ENCODE data around the gene PADI1. TPM values are rescaled to one million over a fixed set of nuclear protein-coding genes. Genes with fewer than 3 reads are reported as not detected.

PADI1 gene
- total and polyA plus RNA-seq, 2 of the 8 experiments (the other 6 are each of a cell fraction or from before 2014, with no cell fraction given): 0.20 to 0.30 TPM

DNA sequence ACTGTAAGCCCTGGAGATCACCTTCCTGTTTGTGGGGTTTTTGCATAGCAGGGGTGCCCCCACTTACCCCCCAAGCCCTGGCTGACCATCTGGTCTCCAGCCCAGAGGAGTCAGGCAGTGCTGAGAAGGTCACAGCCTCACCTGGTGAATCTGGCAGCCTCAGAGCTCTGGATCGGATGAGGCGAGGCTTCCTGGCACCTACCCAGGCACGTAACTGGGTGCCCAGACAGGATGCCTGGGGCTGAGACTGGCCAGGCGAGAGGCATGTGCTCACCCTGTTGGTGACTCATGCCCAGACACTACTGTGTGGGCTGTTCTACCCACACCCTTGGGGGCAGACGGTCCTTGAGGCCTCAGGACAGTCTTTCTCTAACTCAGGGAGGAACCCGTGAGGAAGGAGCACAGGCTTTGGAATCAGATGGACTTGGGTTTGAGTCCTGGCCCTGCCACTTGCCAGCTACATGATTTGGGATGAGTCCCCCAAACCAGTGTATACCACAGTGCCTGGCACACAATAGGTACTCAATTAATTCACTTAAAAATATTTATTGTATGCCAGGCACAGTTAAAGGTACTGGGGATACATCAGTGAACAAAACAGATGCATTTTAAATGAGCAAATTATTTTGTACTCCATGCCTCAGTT lies 28.9 kb downstream of the PADI1 start (continued):
- TF ChIP-seq, protein P1, sequence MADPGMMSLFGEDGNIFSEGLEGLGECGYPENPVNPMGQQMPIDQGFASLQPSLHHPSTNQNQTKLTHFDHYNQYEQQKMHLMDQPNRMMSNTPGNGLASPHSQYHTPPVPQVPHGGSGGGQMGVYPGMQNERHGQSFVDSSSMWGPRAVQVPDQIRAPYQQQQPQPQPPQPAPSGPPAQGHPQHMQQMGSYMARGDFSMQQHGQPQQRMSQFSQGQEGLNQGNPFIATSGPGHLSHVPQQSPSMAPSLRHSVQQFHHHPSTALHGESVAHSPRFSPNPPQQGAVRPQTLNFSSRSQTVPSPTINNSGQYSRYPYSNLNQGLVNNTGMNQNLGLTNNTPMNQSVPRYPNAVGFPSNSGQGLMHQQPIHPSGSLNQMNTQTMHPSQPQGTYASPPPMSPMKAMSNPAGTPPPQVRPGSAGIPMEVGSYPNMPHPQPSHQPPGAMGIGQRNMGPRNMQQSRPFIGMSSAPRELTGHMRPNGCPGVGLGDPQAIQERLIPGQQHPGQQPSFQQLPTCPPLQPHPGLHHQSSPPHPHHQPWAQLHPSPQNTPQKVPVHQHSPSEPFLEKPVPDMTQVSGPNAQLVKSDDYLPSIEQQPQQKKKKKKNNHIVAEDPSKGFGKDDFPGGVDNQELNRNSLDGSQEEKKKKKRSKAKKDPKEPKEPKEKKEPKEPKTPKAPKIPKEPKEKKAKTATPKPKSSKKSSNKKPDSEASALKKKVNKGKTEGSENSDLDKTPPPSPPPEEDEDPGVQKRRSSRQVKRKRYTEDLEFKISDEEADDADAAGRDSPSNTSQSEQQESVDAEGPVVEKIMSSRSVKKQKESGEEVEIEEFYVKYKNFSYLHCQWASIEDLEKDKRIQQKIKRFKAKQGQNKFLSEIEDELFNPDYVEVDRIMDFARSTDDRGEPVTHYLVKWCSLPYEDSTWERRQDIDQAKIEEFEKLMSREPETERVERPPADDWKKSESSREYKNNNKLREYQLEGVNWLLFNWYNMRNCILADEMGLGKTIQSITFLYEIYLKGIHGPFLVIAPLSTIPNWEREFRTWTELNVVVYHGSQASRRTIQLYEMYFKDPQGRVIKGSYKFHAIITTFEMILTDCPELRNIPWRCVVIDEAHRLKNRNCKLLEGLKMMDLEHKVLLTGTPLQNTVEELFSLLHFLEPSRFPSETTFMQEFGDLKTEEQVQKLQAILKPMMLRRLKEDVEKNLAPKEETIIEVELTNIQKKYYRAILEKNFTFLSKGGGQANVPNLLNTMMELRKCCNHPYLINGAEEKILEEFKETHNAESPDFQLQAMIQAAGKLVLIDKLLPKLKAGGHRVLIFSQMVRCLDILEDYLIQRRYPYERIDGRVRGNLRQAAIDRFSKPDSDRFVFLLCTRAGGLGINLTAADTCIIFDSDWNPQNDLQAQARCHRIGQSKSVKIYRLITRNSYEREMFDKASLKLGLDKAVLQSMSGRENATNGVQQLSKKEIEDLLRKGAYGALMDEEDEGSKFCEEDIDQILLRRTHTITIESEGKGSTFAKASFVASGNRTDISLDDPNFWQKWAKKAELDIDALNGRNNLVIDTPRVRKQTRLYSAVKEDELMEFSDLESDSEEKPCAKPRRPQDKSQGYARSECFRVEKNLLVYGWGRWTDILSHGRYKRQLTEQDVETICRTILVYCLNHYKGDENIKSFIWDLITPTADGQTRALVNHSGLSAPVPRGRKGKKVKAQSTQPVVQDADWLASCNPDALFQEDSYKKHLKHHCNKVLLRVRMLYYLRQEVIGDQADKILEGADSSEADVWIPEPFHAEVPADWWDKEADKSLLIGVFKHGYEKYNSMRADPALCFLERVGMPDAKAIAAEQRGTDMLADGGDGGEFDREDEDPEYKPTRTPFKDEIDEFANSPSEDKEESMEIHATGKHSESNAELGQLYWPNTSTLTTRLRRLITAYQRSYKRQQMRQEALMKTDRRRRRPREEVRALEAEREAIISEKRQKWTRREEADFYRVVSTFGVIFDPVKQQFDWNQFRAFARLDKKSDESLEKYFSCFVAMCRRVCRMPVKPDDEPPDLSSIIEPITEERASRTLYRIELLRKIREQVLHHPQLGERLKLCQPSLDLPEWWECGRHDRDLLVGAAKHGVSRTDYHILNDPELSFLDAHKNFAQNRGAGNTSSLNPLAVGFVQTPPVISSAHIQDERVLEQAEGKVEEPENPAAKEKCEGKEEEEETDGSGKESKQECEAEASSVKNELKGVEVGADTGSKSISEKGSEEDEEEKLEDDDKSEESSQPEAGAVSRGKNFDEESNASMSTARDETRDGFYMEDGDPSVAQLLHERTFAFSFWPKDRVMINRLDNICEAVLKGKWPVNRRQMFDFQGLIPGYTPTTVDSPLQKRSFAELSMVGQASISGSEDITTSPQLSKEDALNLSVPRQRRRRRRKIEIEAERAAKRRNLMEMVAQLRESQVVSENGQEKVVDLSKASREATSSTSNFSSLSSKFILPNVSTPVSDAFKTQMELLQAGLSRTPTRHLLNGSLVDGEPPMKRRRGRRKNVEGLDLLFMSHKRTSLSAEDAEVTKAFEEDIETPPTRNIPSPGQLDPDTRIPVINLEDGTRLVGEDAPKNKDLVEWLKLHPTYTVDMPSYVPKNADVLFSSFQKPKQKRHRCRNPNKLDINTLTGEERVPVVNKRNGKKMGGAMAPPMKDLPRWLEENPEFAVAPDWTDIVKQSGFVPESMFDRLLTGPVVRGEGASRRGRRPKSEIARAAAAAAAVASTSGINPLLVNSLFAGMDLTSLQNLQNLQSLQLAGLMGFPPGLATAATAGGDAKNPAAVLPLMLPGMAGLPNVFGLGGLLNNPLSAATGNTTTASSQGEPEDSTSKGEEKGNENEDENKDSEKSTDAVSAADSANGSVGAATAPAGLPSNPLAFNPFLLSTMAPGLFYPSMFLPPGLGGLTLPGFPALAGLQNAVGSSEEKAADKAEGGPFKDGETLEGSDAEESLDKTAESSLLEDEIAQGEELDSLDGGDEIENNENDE (IDR thresholded peaks at IDR 0.05; ENCODE audit: insufficient replicate concordance, low read length): no peak
- no peak for TF ChIP-seq USF2 (IDR thresholded peaks at IDR 0.05; ENCODE audit: low read length)
- no peak for TF ChIP-seq EGR1 (IDR thresholded peaks at IDR 0.05; ENCODE audit: borderline replicate concordance, low read depth, low read length)
- TF ChIP-seq CHD2 (IDR thresholded peaks at IDR 0.05; ENCODE audit: low read length): no peak
- TF ChIP-seq POLR2AphosphoS5 (IDR thresholded peaks at IDR 0.05; ENCODE audit: low read depth, low read length): no peak
- TF ChIP-seq YY1 (IDR thresholded peaks at IDR 0.05; ENCODE audit: low read depth, low read length): no peak
- TF ChIP-seq SRF (IDR thresholded peaks at IDR 0.05; ENCODE audit: low read depth, low read length): no peak
